GM19395 (cell line): Measurements from ENCODE around the gene AIRE.
"Not testable (repeated sequence)": the region's sequence is repeated elsewhere in the genome, so short reads cannot be mapped to it uniquely, and the experiment has no call there.

Source experiments
- ATAC-seq: cut with Tn5 transposase; IDR thresholded peaks from one replicate; pipeline ENCODE4 v1.9.1; 2021; ENCODE audit warnings: mild to moderate bottlenecking, moderate library complexity; ENCODE audit not compliant: unreplicated experiment

The AIRE gene

GRCh38 chr21:44265734-44266270, 19.9 kb upstream of the AIRE start:
- ATAC-seq = no peak

DNA sequence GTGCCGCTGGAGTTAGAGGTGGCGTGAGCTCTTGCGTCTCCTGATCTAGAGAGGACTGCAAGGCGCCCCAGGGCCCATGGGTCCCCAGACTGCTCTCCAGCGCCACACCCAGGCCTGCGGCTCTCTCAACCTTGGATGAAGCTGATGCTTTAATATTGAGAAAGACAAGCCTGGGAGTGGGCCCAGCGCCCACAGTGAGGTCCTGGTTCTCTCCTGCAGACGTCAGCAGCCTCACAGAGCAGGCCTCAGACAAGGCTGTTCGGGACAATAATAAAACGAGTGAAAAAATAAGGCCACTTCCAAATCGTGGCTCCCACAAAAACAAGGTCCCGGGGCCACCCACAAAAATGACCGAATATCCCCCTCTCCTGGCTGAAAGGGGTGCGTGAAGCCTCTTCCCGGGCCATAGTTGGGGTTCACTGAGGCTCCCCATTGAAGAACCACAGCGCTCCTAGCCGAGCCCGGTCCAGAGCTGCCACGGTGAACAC, 18.0 kb upstream of the AIRE start:
- ATAC-seq = no peak

DNA sequence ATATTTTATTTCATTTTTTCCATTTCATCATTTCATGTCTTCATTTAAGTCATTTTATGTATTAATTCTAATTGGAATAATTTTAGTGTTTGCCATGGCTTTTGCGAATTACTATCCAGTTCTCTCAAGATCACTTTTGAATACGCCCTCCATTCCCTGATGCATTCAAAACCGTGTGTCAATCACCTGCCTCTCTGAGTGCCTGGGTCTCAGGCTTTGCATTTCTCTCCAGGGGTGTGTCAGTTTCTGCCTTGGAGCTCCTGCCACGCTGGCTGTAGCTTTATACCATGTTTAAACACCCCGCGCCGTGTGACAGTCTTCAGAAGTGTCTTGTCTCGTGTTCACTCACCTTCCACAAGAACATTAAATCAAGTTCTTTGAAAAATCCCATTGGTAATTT, 16.6 kb upstream of the AIRE start:
- no peak for ATAC-seq

DNA sequence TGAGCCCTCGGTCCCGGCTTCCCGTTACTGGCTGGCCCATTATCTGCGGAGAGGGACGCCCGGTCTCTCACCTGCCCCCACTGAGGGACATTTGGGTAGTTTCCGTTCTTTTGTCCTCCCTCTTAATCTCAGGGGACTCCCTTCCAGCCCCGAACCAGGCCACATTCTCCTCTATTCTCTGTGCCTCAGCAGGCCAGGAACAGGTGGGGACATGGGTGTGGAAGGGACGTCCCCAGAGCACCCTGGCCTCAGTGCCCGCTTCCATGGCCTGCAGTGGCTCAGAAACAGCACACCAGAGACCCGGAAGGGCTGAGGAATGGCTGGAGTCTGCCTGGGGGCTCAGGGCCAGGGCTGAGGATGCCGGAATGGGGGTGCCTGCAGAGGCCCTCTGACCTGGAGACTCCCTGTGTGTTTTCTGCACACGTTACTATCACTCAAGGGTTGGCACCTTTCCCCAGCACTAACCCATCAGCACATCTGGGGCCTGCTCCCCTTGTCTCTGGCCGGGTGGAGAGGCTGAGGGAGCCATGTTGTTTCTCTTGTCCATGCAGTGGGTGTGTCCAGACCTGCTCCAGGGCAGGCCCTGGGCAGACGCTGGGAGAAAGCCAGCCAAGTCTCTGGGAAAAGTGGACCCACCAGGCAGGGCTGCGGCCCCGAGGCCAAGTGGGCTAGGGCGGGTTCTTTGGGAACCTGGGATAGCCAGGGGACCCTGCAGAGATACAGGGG, 14.0 kb upstream of the AIRE start:
- ATAC-seq = no peak

- ATAC-seq = no peak
Observed at GRCh38 chr21:44272284-44272858, 13.3 kb upstream of the AIRE start.

GRCh38 chr21:44273046-44273445, 12.6 kb upstream of the AIRE start:
- no peak for ATAC-seq

GRCh38 chr21:44275041-44275440, 10.6 kb upstream of the AIRE start:
- no peak for ATAC-seq

DNA sequence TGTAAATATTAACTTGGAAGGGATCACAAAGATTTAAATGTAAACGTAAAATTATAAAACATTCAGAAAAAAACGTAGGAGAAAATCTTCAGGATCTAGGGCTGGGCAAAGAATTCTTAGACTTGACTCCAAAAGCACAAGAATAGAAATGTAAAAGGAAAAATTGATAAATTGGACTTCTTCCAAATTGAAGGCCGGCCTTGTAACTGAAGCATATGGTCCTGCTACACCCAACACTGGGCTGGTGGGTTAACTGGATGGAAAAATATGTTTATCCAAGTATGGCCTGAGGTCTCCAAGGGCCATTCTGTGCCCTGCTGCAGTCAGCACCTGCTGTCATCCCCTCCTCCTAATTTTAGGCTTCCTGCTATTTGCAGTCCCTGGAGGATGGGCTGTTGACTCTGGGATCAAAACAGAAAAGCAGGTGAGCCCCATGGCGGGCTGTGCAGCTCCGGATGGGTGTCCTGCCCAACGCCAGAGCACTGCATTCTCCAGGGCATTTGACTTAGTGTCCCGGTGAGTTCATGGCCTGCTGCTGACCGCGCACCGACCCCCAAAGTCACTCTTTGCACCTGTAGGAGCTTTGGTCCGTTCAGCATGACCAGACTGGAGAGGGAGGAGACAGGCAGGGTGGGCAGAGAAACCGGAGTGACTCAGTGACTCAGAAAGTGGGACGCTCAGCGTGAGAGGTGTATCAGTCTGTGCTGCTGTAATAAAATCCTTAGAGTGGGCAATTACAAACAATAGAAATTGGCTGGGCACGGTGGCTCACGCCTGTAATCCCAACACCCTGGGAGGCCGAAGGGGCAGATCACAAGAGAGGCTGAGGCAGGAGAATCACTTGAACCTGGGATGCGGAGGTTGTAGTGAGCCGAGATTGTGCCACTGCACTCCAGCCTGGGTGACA, 6.1 kb upstream of the AIRE start:
- ATAC-seq = no peak

DNA sequence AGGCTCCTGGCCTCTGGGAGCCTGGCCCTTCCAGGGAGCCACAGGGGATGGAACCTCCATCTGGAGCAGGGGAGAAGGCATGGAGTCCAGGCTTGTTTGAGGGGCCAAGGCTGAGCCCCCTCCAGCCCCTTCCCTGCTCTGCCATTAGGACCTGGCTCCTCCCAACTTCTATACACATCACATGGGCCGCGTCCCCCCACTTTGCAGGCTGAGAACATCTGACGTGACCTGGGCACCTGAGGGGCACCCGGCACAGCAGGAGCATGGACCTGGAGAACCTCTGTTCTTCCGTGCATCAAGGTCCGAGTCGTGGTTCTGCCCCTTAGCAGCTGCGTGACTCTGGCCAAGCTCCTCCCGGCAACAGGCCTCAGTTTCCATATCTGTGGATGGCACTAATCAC, 3.9 kb upstream of the AIRE start:
- no peak for ATAC-seq

GRCh38 chr21:44282370-44282769, 3.3 kb upstream of the AIRE start:
- no peak for ATAC-seq

DNA sequence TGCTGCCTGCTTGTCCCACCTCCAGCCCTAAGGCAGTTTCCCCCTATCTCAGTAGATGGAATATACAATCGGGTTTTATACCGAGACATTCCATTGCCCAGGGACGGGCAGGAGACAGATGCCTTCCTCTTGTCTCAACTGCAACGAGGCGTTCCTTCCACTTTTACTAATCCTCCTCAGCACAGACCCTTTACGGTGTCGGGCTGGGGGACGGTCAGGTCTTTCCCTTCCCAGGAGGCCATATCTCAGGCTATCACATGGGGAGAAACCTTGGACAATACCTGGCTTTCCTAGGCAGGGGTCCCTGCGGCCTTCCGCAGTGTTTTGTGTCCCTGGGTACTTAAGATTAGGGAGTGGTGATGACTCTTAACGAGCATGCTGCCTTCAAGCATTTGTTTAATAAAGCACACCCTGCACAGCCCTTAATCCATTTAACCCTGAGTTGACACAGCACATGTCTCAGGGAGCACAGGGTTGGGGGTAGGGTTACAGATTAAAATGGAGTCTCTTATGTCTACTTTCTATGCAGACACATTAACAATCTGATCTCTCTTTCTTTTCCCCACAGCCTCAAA, 2.4 kb upstream of the AIRE start:
- ATAC-seq = not testable (repeated sequence)

- ATAC-seq = no peak
Observed at GRCh38 chr21:44283948-44284347, 1.7 kb upstream of the AIRE start.

DNA sequence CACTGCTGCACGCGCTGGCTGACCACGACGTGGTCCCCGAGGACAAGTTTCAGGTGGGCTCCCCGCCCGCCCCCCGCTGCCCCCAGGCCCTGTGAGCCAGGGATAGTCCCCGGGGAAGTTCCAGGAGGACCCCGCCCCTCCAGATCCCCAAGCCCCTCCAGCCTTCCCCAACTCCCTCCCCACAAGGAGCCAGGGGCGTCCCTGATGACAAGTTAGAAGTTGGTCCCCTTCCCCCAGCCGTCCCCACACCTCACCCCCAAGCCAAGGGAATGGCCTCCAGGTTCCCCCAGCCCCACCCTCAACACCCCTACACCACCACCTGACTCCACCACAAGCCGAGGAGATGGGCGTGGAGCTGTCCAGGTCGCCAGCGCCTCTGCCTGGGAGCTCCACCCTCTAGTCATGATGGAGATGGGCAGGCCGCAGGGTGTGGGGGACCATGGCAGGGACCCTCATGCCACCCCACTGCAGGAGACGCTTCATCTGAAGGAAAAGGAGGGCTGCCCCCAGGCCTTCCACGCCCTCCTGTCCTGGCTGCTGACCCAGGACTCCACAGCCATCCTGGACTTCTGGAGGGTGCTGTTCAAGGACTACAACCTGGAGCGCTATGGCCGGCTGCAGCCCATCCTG, 525 bp downstream of the AIRE start:
- no peak for ATAC-seq

DNA sequence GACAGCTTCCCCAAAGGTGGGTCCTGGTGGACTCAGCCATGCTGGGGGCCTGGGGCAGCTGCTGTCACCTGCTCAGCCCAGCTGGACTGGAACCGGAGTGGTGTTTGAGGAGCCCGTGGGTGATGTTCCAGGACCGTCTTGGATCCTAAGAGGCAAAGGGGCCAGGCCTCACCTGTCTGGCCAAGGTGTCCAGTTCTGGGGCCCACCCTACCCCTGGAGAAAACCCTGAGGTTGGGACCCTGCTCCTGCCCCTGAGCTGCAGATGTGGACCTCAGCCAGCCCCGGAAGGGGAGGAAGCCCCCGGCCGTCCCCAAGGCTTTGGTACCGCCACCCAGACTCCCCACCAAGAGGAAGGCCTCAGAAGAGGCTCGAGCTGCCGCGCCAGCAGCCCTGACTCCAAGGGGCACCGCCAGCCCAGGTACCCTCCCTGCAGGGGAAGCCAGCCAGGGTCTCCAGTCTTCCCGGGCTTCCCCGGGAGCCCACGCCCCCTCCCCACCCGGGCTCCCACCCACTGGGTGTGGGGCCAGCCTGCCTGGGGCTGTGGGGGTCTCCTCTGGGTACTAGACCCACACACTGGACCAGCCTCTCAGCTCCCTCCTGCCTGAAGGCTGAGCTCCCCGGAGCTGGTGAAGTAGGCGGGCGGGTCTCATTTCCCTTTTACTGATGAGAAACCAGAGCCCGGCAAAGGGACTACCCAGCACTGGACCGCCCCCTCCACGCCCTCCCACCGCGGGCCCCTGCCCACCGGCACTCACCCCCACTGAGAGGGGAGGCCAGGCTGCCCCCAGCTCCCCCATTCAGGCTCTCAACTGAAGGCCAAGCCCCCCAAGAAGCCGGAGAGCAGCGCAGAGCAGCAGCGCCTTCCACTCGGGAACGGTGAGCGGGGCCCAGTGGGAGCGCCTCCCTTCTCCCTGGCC, 1.3 kb downstream of the AIRE start:
- no peak for ATAC-seq

DNA sequence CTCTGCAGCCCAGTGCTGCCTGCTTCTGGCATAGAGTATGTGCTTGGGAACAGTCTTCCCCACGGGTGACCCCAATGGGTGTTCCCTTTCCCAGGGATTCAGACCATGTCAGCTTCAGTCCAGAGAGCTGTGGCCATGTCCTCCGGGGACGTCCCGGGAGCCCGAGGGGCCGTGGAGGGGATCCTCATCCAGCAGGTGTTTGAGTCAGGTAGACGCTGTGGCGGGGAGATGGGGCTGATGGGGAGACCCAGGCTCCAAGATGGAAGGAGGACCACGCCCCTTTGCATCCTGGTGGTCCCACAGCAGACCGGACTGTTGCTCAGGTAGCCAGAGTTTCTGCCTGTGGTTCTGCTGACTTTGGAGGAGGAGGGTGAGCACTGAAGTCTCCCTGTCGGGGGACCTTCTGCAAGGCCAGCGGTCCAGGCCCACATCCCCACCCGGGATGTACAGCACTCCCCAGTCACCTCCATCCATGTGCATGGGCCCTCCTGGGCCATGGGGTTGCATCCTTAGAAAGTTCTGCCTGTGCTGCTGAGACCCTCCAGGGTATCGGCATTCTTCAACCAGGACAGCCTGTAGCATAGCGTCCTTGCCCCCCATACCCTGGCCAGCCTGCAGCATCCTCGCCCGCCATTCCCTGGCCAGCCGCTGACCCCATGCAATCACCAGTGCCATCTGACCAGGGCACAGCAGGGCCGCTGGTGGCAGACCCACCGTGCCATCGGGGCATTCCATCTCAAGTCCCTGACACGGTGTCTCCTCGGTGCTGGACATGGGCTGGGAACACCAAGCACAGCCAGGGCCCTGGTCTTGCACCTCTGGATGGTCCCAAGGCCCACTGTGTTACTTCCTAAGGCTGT, 2.8 kb downstream of the AIRE start:
- ATAC-seq = no peak

DNA sequence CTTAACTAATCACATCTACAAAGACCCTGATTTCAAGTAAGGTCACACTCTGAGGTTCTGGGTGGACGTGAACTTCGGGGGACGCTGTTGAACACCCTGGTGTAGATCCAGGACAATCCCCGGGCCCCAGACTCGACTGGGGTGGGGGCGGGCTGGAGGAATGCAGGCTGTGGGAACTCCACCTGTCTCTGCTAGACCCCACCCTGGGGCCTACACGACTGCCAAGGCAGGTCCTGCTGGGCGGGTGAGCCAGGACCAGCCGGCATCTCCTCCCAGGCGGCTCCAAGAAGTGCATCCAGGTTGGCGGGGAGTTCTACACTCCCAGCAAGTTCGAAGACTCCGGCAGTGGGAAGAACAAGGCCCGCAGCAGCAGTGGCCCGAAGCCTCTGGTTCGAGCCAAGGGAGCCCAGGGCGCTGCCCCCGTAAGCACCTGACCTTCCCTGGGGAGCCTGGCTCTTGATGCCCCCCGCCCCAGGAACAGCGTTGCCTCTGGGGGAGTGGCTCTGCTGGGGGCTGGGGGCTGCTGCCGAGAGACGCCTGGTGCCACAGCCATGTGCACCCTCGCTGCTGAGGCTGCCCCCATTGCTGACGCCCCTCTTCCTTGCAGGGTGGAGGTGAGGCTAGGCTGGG, 3.8 kb downstream of the AIRE start:
- ATAC-seq = no peak

- ATAC-seq = no peak
Observed at GRCh38 chr21:44290327-44291077, 4.8 kb downstream of the AIRE start.
